ENCODE results near the gene ZNF775.

ZNF775 gene

DNA sequence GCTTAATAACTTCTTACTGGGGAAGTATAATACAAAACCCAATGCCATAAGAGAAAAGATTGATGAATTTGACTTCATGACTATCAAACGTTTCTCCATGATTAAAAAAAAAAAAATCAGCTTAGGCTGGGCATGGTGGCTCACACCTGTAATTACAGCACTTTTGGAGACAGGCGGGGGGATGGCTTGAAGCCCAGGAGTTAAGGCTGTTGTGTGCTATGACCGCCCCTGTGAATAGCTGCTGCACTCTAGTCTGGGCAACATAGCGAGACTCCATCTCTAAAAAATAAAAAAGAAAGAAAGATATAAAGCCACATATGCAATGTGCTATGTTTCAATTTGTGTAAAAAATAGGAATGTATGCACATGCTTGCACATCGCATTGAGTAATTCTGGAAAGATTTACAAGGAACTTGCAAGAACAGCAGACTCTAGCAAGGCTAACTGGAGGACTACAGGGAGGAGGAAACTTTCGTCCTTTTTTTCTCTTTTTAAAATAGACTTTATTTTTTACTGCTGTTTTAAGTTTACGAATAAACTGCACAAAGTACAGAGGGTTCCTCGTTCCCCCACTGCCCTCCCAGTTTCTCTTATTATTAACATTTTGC is 27.4 kb upstream of the ZNF775 start:
- no peak for DNase-seq

DNA sequence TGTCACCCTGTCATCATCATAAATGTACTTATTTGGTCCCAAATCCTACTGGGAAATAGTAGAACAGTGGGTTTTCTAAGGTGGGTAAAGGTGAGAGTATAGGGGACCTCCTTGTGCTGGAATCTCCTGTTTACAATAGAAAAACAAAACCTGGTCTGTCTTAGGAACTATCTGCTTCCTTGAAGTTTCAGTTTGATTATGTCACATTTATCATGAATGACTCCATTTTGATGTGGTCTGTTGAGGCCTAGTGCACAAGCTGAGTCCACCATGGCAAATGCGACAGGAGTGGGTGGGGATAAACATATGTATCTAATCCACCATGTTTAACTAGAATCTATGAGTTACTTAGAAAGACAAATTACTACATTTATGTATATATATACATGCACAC is 23.5 kb upstream of the ZNF775 start:
- DNase-seq = no peak

DNA sequence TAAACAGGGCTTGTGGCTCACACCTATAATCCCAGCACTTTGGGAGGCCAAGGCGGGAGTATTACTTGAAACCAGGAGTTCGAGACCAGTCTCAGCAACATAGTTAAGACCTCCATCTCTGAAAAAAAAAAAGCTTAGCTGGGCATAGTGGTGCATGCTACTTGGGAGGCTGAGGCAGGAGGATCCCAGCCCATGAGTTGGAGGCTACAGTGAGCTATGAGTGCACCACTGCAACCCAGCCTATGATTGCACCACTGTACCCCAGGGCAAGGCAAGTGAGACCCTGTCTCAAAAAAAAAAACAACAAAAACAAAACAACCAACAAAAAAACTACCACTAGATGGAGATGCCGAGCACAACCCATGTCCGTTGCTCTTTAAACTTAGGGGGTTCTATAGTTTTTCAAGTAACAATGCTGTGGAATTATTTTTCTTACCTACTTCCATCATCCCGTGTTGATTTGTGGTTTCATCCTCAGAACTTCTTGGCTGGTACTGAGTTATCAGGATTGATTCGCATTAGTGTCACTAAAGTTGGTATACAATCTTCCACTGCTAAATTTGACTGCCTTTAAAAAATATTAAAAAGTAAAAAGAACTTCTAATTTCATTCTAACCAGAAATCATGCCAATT is 22.7 kb upstream of the ZNF775 start:
- DNase-seq = no peak

DNA sequence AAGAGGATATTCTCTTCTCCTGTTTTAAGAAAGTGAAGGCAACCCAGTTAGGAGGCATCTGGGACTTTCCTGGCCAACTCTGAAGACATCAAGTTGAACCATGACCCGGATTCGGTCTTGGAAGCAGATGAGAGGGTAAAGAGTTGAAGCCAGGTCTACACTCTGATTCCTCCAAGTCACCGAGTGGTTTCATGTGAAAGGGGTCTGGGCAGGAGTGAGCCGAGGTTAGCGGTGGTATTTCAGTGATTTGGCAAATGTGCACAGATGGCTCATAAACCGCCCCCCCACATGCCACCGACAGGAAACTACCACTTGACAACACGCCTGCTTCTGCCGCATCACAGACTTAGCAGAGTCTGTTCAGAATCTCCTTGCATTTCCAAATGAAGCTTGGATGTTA is 21.9 kb upstream of the ZNF775 start:
- DNase-seq = no peak

DNA sequence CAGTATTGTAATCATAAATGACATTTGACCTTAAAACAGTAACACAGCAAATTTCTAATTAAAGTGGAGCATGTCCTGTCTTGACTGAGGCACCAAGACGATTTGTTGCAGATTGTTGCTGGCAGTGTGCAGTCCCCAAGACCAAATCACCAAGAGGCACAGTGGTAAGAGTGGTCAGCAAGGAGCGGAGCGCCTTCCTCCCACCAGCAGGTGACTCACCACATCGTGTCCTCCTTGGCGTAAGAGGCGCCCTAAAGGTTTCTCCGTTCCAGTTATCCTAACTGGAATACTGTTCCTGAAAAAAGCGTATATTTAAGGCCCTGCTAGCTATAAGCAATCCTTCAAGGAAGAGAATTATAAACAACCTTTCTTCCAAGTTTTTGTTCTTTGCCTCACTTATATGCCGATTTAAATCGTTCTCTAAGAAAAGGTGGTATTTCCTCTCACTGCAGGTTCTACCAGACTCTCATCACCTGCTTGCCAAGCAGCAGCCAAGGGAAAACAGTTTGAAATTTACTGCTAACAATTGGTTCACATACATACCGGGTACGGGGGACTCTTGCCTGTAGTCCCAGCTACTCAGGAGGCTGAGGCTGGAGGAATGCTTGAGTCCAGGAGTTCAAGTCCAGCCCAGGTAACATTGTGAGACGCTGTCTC is 21.2 kb upstream of the ZNF775 start:
- no peak for DNase-seq

DNA sequence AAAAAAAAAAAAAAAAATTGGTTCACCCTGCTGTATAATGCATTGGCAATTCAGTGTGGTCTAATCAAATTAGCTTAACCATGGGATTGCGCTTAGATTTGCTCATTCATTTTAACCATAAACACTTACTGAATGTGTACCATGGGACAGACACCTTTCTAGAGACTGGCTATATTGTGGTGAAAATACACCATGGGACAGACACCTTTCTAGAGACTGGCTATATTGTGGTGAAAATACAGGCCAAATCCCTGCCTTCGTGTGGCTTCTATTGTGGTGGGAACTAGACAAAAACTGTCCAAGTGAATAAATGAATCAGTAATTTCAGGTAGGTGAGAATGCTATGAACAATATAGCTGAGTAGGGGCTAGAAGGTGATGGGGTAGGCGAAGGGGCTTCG is 20.7 kb upstream of the ZNF775 start:
- DNase-seq = no peak

DNA sequence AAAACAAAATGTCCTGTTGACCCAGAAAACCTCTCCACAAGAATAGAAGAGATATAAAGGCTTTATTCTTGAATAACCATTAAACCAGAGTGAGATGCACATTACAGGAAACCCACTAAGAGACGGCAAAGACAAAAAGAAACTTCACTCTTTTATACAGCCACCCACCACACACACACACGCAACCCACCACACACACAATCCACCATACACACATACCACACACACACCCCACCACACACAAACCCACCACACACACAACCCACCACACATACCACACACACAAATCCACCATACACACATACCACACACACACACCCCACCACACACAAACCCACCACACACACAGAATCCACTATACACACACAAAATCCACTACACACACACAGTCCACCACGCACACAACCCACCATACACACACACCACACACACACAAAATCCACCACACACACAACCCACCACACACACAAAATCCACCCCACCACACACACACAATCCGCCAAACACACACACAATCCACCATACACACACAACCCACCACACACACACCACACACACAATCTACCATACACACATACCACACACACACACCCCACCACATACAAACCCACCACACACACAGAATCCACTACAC is 20.0 kb upstream of the ZNF775 start:
- no peak for DNase-seq

DNA sequence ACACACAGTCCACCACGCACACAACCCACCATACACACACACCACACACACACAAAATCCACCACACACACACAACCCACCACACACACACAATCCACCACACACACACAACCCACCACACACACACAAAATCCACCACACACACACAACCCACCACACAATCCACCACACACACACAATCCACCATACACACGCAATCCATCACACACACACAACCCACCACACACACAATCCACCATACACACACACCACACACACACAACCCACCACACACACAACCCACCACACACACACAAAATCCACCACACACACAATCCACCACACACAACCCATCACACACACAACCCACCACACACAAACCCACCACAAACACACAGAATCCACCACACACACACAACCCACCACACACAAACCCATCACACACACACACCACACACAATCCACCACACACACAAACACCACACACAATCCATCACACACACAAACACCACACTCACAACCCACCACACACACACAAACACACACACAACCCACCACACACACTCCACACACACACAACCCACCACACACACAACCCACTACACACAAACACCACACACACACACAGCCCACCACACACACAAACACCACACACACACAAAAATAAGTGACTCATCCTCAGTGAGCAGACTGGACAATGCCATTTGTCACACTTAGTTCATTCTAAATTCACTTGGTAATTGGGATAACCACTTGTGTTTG is 19.3 kb upstream of the ZNF775 start:
- no peak for DNase-seq

DNA sequence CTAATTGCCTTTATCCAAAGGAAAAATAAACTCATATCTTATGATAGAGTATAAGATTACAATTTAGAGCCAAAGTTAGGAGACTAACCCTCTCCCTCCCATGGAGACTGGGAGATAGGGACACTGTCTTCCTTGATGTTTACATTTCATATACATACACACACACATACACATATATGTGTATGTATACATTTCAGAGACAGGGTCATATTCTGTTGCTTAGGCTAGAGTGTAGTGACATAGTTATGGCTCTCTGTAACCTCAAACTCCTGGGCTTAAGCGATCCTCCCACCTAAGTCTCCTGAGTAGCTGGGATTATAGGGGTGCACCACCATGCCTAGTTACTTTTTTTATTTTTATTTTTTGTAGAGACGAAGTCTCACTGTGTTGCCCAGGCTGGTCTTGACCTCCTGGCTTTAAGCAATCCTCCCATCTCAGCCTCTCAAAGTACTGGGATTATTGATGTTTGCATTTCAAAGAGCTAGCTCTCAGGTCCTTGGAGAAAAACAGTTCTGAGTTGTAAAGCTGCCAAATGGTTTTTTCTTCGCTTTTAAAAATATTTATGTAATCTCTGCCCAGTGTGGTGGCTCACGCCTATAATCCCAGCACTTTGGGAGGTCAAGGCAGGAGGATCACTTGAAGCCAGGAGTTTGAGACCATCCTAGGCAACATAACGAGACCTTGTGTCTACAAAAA is 18.6 kb upstream of the ZNF775 start:
- DNase-seq = no peak

DNA sequence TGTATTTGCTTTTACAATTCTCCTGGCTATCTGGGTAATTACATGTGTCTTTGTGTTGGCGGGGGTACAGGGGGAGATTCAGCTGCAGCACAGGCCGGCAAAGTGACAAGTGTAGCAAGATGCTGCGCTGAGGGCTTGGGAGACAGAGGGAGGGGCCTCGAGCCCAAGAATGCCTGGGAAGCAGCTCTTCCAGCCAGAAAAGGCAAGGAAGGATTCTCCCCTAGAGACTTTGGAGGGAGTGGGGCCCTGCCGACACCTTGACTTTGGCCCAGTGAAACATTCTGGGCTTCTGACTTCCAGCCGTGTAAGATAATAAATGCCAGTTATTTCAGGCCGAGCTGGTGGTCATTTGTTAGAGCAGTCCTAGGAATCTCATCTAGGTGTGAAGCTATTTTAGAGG is 17.7 kb upstream of the ZNF775 start:
- DNase-seq = no peak

DNA sequence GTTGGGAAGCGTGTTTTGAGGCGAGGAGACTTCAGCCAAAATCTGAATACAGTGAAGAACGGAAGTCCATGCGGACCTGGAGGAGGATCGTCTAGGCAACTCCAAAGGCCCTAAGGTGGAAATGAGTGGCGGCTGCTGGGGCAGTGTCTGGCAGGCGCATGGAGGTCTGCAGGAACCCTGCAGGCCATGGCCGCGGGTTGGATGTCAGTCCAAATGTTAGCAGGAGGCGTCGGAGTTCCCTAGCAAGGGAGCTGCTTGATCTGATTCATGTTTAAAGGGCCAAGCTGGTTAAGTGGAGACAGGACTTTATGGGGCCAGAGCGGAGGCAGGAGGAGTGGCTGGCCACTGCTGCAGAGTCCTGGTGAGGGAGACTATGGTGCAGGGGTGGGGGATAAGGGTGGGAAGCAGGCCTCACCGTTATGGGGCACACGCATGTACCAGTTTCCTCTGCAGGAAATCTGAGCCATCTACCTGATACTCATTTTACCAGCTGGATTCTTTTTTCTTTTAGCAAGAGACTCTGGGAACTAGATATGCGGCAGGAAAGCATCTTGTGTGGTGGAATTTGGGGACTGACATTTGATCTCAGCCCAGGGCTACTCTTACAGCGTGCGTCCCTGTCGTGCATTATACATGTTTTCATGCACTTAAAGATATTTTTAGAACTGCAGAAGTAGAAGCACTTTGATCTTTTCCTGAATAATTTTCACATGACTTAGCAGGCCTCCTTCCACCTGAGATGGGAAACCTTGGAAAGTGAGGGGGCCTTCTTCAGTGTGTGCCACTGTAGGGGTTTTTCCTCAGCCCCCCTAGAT is 17.1 kb upstream of the ZNF775 start:
- no peak for DNase-seq

DNA sequence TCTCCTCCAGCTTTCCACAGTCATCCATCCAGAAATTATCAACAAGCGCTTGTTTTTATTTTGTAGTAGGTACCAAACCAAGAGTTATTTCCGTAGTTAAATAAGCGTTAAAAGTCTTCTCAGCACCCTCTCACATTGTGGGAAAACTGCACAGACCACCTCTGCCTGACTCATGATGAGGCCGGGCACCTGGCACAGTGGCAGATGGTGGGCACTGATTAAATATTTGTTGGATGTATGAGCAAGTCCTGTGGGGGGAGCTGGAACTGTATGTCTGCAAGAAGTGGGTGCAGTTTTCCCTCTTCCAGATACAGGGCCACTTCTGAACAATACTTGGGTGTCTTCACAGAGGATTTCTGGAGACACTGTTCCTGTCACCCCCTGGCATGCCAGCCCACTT is 15.8 kb upstream of the ZNF775 start:
- DNase-seq = no peak

DNA sequence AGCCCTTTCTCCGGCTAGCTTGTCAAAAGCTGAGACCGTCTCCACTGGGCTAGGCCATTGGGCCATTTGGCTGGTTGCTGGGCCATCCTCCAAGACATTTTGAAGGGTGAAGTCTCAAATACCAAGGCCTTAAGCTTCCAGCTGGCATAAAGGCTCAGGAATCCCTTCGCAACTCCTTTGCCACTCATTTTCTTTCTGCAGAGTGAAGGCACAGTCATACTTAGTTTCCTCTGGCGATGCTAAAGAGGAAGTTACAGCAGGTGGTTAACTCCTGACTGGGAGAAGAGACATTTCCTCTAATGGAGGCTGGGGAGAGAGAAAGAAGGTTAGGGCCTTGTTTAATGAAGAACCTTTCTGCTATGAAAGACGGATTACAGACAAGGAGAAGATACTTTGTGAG is 15.3 kb upstream of the ZNF775 start:
- DNase-seq = no peak

DNA sequence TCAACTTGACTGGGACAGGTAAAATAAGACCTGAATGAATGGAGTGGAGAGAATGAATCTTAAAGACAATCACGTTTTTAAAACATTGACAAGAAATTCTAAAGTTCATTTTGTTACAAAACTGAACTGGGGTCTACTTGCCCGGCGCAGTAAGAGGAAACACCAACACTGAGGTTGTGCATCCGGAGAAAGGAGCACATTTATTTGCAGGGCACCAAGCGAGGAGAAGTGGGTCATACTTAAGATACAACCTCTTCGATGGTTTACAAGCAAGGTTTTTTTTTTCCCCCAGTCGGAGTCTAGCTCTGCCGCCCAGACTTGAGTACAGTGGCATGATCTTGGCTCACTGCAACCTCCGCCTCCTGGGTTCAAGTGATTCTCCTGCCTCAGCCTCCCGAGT is 13.9 kb upstream of the ZNF775 start:
- no peak for DNase-seq

DNA sequence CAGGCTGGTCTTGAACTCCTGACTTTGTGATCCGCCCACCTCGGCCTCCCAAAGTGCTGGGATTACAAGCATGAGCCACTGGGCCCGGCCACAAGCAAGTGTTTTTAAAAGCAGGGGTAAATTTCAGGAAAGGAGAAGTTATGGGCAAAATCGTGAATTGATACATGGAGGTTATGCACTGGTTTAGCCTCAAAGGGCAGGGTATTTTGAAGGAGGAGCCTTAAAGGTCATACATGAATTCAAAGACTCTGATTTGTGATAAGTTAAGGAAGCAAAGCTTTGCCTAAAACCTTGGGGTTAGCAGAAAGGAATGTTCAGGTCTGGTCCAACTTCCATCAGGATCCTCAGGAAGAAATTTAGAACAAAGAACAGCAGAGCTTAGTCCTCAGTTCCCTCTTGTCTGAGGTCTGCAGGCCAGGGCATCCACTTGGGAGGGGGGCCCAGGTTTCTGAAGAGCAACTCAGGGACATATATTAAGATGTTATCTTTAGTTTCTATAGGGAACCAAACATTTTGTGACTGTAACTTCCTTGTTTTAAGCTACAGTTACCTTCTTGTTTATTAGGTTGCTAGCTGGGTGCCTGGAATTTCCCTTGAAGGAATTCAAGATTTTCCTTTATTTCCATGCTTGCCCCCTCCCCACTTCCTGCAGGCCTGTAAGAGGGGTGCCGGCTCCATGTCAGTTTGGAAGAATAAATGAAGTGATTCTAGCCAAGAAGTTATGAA is 13.3 kb upstream of the ZNF775 start:
- DNase-seq = no peak

DNA sequence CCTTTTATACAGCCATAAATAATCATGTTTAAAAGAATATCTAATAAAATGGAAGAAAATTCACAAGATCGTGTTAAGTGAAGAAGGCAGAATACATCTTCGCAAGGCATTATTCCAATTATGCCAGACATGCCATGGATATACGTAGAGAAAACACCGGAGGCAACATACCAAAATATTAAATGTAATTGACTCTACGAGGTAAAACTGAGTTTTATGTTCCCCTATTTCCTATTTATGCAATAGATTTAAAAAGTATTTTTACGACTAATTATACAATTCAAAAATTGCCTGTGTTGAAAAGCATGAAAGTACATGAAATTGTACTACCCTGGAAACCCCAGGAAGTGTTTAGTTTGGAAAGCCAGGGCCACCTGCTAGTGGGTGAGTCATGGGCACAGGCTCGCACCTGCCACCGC is 11.4 kb upstream of the ZNF775 start:
- no peak for DNase-seq

DNA sequence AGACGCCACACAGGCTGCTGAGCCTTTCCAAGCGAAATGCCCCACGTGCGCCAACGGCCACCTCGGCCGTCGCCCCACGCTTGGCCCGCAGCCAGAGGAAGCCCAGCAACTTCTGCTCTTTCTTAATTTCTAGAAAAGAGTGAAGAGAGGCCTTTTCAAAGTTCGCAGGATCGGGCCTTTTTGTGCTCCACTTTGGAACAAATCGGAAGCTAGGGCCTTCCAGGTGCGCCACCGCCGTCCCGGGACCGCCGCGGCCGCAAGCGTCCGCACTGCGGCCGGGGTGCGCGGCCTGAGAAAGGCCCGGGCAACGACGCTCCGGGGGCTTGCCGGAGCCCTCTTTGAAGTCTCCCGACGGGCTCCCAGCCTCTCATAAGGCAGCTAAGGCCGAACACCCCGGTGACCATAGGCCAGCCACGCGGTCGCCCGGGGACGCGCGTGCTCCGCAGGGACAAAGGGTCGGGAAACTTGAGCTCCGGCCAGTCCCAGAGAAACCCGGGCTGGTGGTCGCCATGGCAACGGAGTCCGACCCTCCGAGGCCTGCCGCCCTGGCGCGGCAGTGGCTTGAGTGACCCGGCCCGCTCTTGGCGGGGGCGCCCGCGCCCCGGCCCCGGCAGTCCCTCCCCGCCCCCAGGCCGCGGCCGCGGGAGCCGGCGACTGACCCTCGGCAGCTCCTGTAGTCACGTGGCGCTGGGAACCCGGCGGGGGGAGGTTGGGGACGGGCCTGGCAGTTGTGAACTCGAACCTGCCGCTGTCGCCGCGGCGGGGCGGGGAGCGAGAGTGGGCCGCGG is 10.8 kb upstream of the ZNF775 start, which contains the start of gene REPIN1:
REPIN1 (plus strand) TSS at position 727 of the 788 bp plus-strand sequence. CDS start 890 bp downstream, outside the sequence.
- DNase-seq = peak; percentile 66

DNA sequence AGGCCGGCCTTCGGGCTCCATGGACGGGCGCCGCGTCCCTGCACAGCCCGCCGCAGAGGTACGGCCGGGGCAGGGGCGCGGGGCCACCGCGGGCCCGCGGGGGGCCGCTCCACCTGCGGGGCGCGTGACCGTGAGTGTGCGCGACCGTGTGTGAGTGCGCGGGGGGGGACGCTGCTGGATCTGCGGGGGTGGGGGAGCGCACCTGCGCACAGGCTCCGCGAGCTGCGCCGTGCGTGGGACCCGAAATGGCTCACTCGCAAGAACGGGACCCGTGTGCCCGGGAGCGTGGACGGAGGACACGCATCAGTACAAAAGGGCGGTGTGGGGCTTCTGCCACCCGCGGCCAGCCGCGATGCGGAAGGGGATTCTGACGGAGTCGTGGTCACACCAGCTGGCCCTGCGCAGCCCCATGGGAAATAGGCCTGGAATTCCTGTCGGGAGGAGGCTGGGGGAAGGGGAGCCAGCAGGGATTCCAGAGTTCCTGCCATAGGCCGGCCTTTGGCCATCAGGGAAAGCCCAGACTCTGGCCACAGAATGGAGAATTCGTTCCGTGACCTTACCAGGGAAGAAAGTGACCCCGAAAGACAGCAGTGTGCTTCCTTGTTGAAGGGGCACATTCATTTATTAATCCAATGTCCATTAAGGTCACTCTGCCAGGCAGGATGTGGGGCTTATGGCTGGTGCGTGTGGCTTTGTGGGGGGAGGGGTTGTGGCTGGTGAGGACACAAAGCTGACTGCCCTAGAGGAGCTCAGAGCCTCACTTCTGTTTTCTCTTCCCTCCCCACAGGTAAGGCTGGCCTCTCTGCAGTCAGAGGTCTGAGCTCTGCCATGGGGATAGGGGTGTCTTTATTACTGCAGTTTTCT is 10.0 kb upstream of the ZNF775 start:
- DNase-seq = no peak
